Activated CD8-positive, alpha-beta memory T cell treated with anti-CD3 and anti-CD28 coated beads, Interleukin-2, amount 10 ng/mL, durations not matched to agents 7 days and 5 days (primary cell): ENCODE measurements around the gene STIP1. TPM values are rescaled to one million over a fixed set of nuclear protein-coding genes. Genes with fewer than 3 reads are reported as not detected.

ENCODE experiments used
- ATAC-seq: fragments of 150-1000 bp; cut with Tn5 transposase; one replicate; pipeline ENCODE4 v1.10.0; 2021; ENCODE audit warnings: moderate library complexity
- CTCF ChIA-PET: fragments of 350-600 bp; sonication (Branson Sonifier 250); formaldehyde crosslinking; loops from one replicate; lab custom pipeline; 2021; ENCODE audit warnings: antibody characterized with exemption; lab: Charles Lee
- DNase-seq: peaks from one replicate; pipeline ENCODE4 v3.0.0-alpha.2; 2020
- H3K27ac Mint-ChIP-seq: one replicate; pipeline ENCODE4 v1.8.0; 2021; ENCODE audit warnings: mild to moderate bottlenecking, mixed read lengths
- H3K27me3 Mint-ChIP-seq: one replicate; pipeline ENCODE4 v1.8.0; 2021; ENCODE audit warnings: mixed read lengths
- H3K36me3 Mint-ChIP-seq: one replicate; pipeline ENCODE4 v1.8.0; 2021; ENCODE audit warnings: mild to moderate bottlenecking, mixed read lengths
- H3K4me1 Mint-ChIP-seq: one replicate; pipeline ENCODE4 v1.8.0; 2021; ENCODE audit warnings: mixed read lengths
- H3K4me3 Mint-ChIP-seq: one replicate; pipeline ENCODE4 v1.8.0; 2021; ENCODE audit warnings: mild to moderate bottlenecking, moderate library complexity, mixed read lengths
- H3K9me3 Mint-ChIP-seq: one replicate; pipeline ENCODE4 v1.8.0; 2022; ENCODE audit warnings: low read depth, mixed read lengths
- total RNA-seq, 2 experiments: library from RNA; stranded (reverse); gene quantifications; one replicate each; pipeline ENCODE4 v1.2.3, GENCODE V29; 2021

STIP1 gene
- total RNA-seq: 100 to 1,000 TPM; 303 to 410 TPM

DNA sequence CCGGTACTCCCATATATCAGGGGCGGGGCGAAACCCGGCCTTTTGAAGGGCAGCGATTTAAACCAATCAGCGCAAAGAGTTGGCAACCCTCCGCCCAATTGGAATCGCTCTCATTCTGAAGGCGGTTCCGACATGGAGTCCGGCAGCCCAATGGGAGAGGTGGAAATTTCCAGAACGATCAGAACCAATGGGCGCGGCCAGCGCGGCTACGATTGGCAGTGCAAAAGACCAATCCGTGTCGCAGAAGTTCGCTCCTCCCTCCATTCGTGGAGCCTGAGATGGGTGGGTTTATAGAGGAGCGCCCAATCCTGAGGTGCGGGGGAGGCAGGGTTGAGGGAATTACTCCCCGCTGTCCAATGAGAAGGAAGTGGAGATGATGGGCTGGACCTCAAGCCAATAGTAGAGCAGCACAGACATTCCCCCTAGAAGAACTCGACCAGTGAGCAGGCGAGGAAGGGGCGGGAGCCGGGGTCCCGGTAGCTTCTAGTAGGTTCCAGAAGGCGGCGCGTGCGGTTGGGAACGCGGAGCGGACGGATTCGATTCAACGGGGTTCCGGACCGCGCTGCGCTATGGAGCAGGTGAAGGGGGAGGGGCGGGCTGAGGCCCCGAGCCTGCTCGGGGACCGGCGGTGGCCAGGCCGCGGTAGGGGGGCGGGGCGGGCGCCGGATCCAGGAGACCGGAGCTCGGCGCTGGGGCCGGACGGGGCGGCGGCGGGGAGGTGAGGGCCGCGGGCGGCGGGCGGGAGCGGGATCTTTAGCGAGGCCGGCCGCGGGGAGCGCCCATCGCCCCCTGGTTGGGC lies at the start of gene STIP1:
Gene STIP1, plus strand, starts transcription at position 479 of the 799 bp plus-strand sequence. Its CDS starts 91 bp downstream, at position 570.
- Mint-ChIP-seq H3K9me3 (no peaks in the 10 kb centered on the region), H3K36me3 (peaks cover 17% of the 10 kb centered on the region), H3K4me1 (peaks cover 53% of the 10 kb centered on the region), H3K27me3 (no peaks in the 10 kb centered on the region), H3K4me3 (no peak within 1 kb of the TSS), H3K27ac (peak within 1 kb of the TSS; percentile 96)
- ATAC-seq (peak; percentile 93), DNase-seq (peak; percentile 100)
- CTCF ChIA-PET: interaction anchor here (0.6 to 11.0 kb wide), 18 partner anchors 10 to 240 kb away, joined by 3 to 126 read pairs (median 4); partner anchors contain the start of genes CATSPERZ, FERMT3, FKBP2 and NUDT22

DNA sequence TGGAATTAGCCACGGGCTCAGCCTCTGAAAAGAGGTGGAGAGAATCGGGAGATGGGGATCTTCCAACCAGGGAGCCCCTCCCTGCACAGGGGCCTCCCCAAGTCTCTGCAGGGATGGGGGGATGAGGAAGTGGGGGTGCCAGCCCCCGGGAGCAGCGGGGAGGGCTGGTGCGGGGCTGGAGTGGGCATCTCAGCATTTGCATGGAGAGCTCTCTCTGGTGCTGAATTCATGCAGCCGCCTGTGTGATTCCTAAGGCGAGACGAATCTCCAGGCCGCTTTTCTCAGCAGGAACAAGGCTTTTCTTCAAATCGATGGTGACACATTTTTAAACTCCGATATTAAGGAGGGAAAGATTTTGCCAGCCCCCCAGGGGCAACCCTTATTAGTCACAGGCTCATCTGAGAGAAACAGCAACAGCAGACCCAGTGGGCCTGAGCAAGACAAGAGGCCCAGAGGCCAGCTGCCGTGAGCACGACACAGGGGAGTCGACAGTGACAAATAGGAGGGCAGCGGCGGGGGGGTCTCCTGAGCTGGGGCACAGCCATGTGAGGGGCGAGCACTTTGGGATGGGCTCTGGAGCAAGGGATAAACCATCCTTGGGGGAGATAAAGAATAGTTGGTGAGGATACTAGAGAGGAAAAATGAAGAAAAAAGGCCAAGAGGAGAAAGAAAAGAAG lies 49.1 kb upstream of the STIP1 start:
- CTCF ChIA-PET: interaction anchor here (1.4 kb wide), 1 partner anchor 12 kb away, joined by 5 read pairs; no protein-coding TSS in a partner anchor
- Mint-ChIP-seq H3K9me3 (no peaks in the 10 kb centered on the region), H3K4me3 (no peak overlapping the region), H3K27me3 (no peaks in the 10 kb centered on the region), H3K4me1 (no peaks in the 10 kb centered on the region), H3K36me3 (no peaks in the 10 kb centered on the region), H3K27ac (no peak overlapping the region)
- DNase-seq (no peak), ATAC-seq (no peak)

DNA sequence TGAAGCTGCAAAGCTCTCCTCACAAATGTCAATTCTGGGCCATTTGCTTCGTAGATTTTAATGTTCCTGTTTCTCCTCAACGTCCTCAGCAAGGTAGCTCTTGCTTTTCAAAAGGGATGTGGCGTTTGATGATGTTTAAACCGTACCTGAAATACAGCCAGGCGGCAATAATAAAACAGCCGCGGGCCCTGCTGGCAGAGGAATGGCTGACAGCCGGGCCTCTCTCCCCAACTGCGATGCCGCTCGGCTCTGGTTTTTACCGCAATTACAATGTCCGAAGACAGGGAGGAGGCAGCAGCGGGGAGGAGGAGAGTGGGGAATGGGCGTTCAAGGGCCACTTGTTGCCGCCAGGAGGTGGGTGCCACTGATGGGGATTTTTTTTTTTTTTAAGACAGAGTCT lies 47.6 kb upstream of the STIP1 start:
- Mint-ChIP-seq H3K36me3 (no peaks in the 10 kb centered on the region), H3K27ac (no peak overlapping the region), H3K4me3 (no peak overlapping the region), H3K9me3 (no peaks in the 10 kb centered on the region), H3K27me3 (no peaks in the 10 kb centered on the region), H3K4me1 (no peaks in the 10 kb centered on the region)
- CTCF ChIA-PET: interaction anchor here (0.6 to 3.8 kb wide), 3 partner anchors 11 to 138 kb away, joined by 3 to 10 read pairs (median 5); no protein-coding TSS in a partner anchor
- no peak for DNase-seq
- ATAC-seq: no peak

DNA sequence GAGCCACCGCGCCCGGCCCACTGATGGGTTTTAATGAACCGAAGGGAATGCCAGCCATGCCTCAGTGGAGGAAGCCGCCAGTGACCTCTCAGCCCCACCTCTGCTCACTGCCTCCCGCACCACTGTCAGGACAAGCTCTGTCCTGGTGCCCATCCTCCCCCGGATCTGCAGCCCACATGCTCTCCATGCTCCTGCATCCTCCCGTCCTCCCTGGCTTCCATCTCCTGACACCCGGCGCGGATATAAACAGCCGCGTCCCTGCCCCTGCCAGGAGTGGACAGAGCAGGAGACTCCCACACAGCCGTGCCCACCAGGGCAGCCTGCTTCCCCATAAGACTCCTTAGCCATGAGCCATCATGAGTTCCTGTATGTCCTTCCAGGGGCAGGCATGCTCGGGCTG lies 46.9 kb upstream of the STIP1 start:
- H3K27ac Mint-ChIP-seq: no peak overlapping the region
- peaks cover 3% of the 10 kb centered on the region for H3K4me1 Mint-ChIP-seq
- H3K9me3 Mint-ChIP-seq: no peaks in the 10 kb centered on the region
- no peak overlapping the region for H3K4me3 Mint-ChIP-seq
- ATAC-seq: no peak
- DNase-seq: no peak
- CTCF ChIA-PET: interaction anchor here (3.8 kb wide), 1 partner anchor 14 kb away, joined by 10 read pairs; no protein-coding TSS in a partner anchor
- no peaks in the 10 kb centered on the region for H3K36me3 Mint-ChIP-seq
- H3K27me3 Mint-ChIP-seq: no peaks in the 10 kb centered on the region

DNA sequence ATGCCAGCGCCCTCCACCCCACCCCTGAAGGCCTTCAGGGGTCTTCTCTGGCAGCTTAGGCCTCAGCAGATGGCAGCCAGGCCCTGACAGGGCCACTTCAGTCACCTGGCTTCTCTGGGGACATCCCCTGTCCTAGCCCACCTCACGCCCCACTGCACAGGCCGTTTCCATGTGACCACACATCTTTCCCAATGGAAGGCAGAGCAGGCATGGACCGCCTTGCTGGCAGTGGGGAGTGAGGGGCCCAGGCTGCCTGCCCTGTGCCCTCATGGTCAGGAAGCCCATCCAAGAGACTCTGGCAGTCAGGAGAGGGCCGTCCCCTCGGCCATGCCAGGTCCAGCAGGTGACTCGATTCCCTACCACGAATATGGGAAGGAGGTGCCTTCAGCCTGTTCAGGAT lies 45.9 kb upstream of the STIP1 start:
- H3K27me3 Mint-ChIP-seq: no peaks in the 10 kb centered on the region
- DNase-seq (no peak), ATAC-seq (no peak)
- no peak overlapping the region for H3K27ac Mint-ChIP-seq
- no peak overlapping the region for H3K4me3 Mint-ChIP-seq
- peaks cover 3% of the 10 kb centered on the region for H3K4me1 Mint-ChIP-seq
- no peaks in the 10 kb centered on the region for H3K9me3 Mint-ChIP-seq
- CTCF ChIA-PET: interaction anchor here (3.8 kb wide), 1 partner anchor 13 kb away, joined by 10 read pairs; no protein-coding TSS in a partner anchor
- no peaks in the 10 kb centered on the region for H3K36me3 Mint-ChIP-seq

DNA sequence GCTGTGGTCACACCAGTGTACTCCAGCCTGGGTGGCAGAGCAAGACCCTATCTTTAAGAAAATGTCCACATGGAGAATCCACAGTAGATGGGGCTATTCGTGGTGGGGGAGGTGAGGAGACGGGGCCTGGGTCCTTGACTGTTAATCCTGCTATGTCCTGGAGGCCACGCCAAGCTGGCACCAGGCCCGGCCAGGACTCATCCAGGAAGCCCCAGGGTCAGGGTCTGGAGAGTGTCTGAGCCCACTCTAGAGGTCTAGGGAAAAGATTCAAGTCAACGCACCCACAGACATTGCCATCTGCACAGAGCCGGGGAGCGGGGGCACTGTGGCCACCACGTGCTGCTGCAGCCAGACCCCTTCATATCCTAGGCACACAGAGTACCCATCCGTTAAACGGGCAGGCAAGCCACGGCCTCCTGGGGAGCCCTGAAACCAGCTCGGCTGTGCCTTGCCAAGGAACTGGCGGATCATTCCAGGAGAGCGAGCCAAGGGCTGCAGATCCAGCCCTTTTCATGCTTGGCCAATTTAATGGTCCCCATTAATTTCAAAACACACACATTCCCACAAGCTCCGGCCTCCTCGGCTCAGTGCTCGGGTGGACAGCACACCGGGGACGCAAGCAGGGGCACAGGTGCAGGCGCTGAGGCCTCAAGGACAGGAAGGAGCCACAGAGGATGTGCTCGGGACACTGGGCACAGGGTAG lies 44.7 kb upstream of the STIP1 start:
- DNase-seq (no peak), ATAC-seq (no peak)
- Mint-ChIP-seq H3K4me3 (no peak overlapping the region), H3K36me3 (no peaks in the 10 kb centered on the region), H3K27me3 (no peaks in the 10 kb centered on the region), H3K27ac (no peak overlapping the region), H3K9me3 (no peaks in the 10 kb centered on the region), H3K4me1 (peaks cover 3% of the 10 kb centered on the region)
- CTCF ChIA-PET: interaction anchor here (1.4 to 3.8 kb wide), 2 partner anchors 12 to 140 kb away, joined by 3 to 10 read pairs; no protein-coding TSS in a partner anchor

DNA sequence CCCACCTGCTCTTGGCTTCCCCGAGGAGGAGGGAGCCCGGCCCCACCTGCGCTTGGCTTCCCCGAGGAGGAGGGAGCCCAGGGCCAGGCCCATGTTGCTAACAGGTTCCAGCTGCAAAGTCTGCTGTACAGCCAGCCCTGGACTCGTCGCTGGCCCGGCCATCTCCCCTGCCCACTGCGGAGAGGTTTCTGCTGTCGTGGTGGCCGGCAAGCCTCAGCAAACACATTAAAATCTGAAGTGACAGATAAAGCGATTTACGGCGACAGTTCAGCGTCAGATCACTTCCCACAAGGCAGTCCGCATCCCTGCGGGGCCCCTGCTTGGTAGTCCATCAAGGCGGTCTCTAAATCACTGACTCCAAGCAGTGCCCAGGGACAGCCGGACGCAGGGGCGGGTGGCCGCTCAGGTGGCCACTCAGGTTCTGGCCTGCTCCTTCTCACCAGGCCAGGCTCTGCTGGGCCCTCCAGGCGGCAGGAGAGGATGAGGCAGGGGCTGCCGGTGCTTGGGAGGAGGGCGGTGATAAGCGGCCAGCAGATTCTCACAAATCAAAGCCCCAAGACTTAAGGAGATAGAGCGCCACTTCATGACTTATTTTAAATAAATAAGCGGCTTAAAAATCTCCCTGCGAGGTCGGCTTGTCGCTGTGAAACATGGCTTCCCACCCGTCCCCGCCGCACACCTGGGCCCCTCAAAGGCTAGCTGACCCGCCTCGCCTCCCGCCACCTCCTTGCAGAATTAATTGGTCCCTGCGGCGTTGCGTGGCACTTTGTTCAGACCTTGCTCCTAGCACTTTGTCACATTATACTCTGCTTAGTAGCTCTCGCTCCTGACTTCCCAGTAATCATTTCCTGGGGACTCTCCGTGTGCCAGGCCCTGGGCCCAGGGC lies 41.1 kb upstream of the STIP1 start:
- CTCF ChIA-PET: interaction anchor here (0.7 to 9.0 kb wide), 6 partner anchors 8 to 316 kb away, joined by 3 to 123 read pairs (median 3); no protein-coding TSS in a partner anchor

DNA sequence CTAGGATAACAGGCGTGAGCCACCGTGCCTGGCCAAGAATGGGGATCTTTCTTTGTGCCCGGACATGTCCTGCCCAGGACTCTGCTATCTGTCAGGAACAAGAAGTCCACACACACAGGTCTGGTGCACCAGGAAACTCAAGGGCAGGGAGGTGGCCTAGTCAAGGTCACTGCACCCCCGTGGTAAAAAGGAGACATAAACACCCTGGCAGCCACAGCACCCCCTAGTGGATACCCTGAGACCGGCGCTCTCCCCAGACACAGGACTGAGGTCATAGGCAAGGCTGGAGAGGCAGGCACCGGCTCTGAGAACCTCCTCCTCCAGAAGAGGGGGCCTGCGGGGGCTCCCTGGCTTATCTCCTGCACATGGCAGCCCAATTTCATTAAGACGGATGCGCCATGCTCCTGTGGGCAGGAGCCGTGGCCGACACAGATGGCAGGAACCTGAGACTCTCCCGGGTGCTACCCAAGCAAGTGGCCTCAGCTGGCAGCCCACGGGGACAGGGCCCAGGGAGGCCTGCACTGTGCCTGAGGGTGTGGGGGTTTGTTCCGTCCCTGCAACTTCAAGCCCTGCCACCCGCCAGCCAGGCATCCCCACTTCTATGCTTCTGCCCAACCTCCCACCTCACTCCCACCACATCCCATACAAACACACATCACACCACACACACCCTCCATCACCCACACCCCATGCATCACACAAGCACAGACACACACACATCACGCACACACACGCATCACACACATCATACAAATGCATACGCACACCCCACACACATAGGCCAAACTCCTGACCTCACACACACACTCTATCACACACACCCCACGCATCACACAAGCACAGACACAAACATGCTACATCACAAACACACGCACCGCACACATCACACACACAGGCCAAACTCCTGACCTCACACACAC lies 39.7 kb upstream of the STIP1 start:
- ATAC-seq: peak; percentile 81
- CTCF ChIA-PET: interaction anchor here (0.7 to 9.0 kb wide), 7 partner anchors 7 to 318 kb away, joined by 3 to 123 read pairs (median 3); no protein-coding TSS in a partner anchor
- Mint-ChIP-seq H3K27me3 (no peaks in the 10 kb centered on the region), H3K4me1 (peaks cover 3% of the 10 kb centered on the region), H3K4me3 (no peak overlapping the region), H3K27ac (no peak overlapping the region), H3K9me3 (no peaks in the 10 kb centered on the region), H3K36me3 (no peaks in the 10 kb centered on the region)
- peak; percentile 81 for DNase-seq

More for the DNA sequence above, 41.1 kb upstream of the STIP1 start:
- Mint-ChIP-seq H3K9me3 (no peaks in the 10 kb centered on the region), H3K27ac (no peak overlapping the region), H3K27me3 (no peaks in the 10 kb centered on the region), H3K4me1 (peaks cover 3% of the 10 kb centered on the region), H3K36me3 (no peaks in the 10 kb centered on the region), H3K4me3 (no peak overlapping the region)
- no peak for DNase-seq
- ATAC-seq: no peak

DNA sequence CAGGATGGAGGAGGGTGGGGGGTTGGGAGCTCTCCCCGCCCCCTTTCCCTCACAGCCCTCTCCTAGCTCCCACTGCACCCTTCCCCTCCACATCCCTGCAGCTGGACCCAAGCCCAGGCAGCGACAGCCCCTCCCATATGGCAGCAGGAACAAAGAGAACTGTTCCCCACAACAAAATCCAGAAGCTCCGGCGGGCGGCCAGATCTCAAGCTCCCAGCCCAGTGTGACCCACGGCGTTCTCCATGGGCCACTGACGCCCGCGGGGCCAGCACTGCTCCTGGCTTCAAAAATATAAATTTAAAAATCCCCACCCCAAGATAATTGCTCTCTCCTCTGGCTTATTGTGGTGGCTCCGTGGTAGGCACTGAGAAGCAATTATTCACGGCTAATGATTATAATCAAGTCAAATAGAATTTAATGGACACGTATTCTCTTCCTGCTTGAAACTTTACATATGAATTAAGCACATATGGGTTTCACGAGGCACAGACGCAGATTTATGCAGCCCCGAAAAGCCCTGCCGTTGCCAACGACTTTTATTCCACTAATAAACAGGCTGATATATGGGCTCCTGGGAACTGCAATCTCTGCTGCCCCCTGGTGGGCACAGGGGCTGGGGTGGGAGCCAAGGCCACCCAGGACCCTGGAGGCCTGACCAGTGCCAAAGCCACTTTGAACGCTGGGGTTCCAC lies 37.6 kb upstream of the STIP1 start:
- ATAC-seq: peak; percentile 59
- H3K4me3 Mint-ChIP-seq: no peak overlapping the region
- H3K27ac Mint-ChIP-seq: no peak overlapping the region
- no peaks in the 10 kb centered on the region for H3K36me3 Mint-ChIP-seq
- no peaks in the 10 kb centered on the region for H3K27me3 Mint-ChIP-seq
- no peaks in the 10 kb centered on the region for H3K9me3 Mint-ChIP-seq
- peaks cover 3% of the 10 kb centered on the region for H3K4me1 Mint-ChIP-seq
- DNase-seq: peak; percentile 79
- CTCF ChIA-PET: interaction anchor here (0.6 to 9.0 kb wide), 15 partner anchors 10 to 380 kb away, joined by 3 to 123 read pairs (median 3); partner anchors contain the start of genes MARK2 and ZFTA

DNA sequence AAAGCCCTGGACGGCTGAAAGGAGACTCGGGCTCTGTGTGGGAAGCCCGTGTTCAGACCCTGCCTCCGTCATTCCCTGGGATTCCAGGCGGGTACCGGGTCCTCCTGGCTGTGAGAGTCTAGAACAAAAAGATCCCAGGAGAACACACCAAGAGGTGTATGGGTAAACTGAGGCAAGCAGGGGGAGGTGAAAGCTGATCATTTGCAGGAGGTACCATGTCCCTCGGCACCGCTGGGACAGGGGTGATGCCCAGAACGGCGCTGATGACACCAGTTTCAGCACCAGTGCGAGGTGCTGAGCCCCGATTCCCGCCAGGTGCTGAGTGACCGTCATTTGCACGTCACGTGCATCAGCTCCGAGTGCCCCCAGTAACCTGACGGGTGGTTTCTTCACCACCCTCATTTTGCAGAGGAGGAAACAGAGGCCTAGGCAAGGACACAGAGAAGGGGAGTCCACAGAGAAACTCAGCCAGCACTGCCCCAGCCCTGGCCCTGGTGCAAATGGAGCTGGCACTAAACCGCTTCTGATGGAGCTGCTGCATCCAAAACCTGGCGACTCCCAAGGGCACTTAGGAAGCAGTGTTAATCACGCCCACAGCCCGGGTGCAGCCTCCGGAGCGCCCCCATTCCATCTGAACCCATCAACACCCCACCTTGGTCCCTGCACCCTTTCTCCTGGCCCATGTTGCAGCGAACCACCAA lies 36.9 kb upstream of the STIP1 start:
- DNase-seq: no peak
- H3K27ac Mint-ChIP-seq: no peak overlapping the region
- no peaks in the 10 kb centered on the region for H3K4me1 Mint-ChIP-seq
- CTCF ChIA-PET: interaction anchor here (0.9 to 9.0 kb wide), 11 partner anchors 11 to 381 kb away, joined by 3 to 123 read pairs (median 4); partner anchors contain the start of genes MARK2, STIP1 and ZFTA
- no peak for ATAC-seq
- peaks cover 4% of the 10 kb centered on the region for H3K27me3 Mint-ChIP-seq
- H3K4me3 Mint-ChIP-seq: no peak overlapping the region
- no peaks in the 10 kb centered on the region for H3K36me3 Mint-ChIP-seq
- H3K9me3 Mint-ChIP-seq: no peaks in the 10 kb centered on the region
